ENCODE data around the gene ZBTB5. TPM values are rescaled to one million over a fixed set of nuclear protein-coding genes. Genes with fewer than 3 reads are reported as not detected.

Gene ZBTB5
- total RNA-seq, 1 donor from 2014 or later = 10.1 TPM

DNA sequence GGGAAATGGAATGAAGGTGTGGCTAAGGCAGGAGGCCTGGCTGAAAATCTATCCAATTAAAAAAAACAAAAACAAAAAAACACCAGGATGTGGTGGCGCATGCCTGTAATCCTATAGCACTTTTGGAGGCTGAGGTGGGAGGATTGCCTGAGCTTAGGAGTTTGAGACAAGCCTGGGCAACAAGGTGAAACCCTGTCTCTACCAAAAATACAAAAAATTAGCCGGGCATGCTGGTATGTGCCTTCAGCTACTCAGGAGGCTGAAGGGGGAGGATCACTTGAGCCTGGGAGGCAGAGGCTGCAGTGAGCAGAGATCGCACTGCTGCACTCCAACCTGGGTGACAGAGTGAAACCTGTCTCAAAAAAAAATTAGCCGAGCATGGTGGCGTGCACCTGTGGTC, 21.7 kb downstream of the ZBTB5 start:
- Histone ChIP-seq H3K4me1 (peaks cover 3% of the 10 kb centered on the region), H3K36me3 (peaks cover 52% of the 10 kb centered on the region), H3K27me3 (no peaks in the 10 kb centered on the region), H3K27ac (no peak overlapping the region), H3K9me3 (no peaks in the 10 kb centered on the region), H3K4me3 (no peak overlapping the region)
- DNase-seq = no peak
- TF ChIP-seq, protein P1, sequence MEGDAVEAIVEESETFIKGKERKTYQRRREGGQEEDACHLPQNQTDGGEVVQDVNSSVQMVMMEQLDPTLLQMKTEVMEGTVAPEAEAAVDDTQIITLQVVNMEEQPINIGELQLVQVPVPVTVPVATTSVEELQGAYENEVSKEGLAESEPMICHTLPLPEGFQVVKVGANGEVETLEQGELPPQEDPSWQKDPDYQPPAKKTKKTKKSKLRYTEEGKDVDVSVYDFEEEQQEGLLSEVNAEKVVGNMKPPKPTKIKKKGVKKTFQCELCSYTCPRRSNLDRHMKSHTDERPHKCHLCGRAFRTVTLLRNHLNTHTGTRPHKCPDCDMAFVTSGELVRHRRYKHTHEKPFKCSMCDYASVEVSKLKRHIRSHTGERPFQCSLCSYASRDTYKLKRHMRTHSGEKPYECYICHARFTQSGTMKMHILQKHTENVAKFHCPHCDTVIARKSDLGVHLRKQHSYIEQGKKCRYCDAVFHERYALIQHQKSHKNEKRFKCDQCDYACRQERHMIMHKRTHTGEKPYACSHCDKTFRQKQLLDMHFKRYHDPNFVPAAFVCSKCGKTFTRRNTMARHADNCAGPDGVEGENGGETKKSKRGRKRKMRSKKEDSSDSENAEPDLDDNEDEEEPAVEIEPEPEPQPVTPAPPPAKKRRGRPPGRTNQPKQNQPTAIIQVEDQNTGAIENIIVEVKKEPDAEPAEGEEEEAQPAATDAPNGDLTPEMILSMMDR (IDR thresholded peaks at IDR 0.05) = no peak
- ATAC-seq = no peak
- intact Hi-C loops (cut with DNase I) = no loop called here

DNA sequence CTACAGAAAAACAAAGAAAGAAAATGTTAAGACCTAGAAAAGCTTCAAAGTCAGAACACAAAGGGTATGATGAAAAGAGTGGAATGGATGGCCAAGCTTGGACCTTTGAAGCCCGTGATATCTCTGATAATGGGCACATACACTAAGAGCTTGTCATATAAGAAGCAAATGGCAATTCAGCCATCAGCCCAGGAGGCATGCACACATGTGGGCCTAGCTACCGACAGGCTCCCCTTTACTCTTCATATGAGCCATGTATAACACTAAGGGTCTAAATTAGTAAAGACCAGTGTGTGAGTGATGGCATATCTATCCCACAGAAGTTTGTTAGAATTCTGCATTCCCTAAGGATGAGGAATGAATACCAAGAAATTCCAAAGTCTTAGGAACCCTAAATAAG, 22.7 kb downstream of the ZBTB5 start:
- Histone ChIP-seq H3K4me3 (no peak overlapping the region), H3K27me3 (no peaks in the 10 kb centered on the region), H3K27ac (no peak overlapping the region), H3K4me1 (peaks cover 3% of the 10 kb centered on the region), H3K9me3 (no peaks in the 10 kb centered on the region), H3K36me3 (peaks cover 62% of the 10 kb centered on the region)
- no peak for DNase-seq
- ATAC-seq = no peak
- TF ChIP-seq, protein P1 (IDR thresholded peaks at IDR 0.05) = no peak
- intact Hi-C loops (cut with DNase I) = no loop called here

DNA sequence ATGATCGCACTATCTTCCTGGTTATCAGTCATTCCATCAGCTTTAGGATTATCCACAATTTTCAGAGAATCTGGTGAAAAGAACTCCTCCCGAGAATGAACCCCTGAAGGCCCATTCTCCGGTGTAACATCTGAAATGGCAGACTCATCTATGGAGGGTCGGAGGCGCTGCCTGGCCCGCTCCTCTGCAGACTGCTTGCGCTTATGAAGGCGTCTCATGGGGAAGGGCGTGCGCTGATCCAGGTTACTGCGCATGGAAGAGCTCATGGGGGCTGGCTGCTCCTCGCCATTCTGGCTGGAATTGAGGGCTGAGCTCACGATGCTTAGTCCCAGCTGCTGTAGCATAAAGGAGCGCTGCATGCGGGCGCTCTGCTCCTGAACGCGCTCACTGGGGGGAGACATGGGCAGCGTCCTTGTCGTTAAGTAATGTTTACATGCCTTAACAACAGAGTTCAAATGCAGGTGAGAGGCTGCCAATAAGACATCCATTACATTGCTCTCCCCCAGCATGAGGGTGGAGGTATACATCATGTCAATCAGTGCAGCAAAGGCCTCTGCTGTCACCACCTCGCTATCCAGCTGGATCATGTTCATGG, 23.4 kb downstream of the ZBTB5 start:
- TF ChIP-seq, protein P1 (IDR thresholded peaks at IDR 0.05) = no peak
- Histone ChIP-seq H3K27ac (no peak overlapping the region), H3K4me3 (no peak overlapping the region), H3K9me3 (no peaks in the 10 kb centered on the region), H3K27me3 (no peaks in the 10 kb centered on the region), H3K36me3 (peaks cover 63% of the 10 kb centered on the region), H3K4me1 (no peaks in the 10 kb centered on the region)
- no peak for ATAC-seq
- intact Hi-C loops (cut with DNase I) = no loop called here
- no peak for DNase-seq

DNA sequence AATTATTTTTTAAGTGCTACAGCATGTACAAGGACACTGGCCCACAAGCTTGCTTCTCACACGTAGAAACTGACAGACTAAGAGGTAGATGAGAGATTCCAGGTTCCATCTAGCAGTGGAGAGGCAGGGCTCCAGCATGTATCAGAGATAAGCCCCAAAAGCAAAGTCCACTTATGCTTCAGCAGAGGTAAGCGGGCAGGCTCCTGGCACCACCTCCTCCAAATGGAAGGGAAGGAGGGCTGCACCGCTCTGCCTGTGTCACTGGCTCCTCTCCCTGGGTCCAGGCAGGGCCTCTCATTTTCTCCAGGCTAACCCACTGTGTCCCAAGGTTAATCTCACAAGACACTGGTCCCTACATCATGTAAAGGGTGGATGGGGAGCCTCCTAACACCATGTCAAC, 26.9 kb downstream of the ZBTB5 start:
- Histone ChIP-seq H3K27ac (no peak overlapping the region), H3K4me1 (no peaks in the 10 kb centered on the region), H3K4me3 (no peak overlapping the region), H3K9me3 (no peaks in the 10 kb centered on the region), H3K36me3 (peaks cover 73% of the 10 kb centered on the region), H3K27me3 (no peaks in the 10 kb centered on the region)
- intact Hi-C loops (cut with DNase I) = no loop called here
- DNase-seq (no peak), ATAC-seq (no peak)
- TF ChIP-seq, protein P1 (IDR thresholded peaks at IDR 0.05) = no peak

DNA sequence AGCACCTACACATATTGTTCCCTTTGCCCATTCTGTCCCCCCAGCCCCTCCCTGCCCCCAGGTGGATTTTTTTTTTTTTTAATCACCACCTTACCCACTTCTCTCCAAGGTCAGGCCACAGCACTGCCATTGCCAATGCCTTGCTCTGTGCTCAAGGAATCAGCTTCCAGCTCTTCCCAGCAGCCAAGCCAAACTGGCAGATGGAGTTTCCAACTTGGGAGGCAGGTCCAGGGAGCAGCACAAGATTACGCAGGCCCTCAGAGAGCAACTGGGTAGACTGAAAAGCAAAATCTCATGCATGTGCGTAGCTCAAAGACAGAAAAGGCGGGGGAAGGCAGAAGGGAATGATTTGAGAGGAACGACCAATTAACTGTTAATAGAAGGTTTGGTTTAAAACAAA, 27.6 kb downstream of the ZBTB5 start:
- DNase-seq (no peak), ATAC-seq (no peak)
- H3K27ac ChIP-seq = no peak overlapping the region
- no peak overlapping the region for H3K4me3 ChIP-seq
- peaks cover 73% of the 10 kb centered on the region for H3K36me3 ChIP-seq
- intact Hi-C loops (cut with DNase I) = no loop called here
- H3K27me3 ChIP-seq = no peaks in the 10 kb centered on the region
- no peaks in the 10 kb centered on the region for H3K9me3 ChIP-seq
- H3K4me1 ChIP-seq = peaks cover 5% of the 10 kb centered on the region
- TF ChIP-seq, protein P1 (IDR thresholded peaks at IDR 0.05) = no peak

DNA sequence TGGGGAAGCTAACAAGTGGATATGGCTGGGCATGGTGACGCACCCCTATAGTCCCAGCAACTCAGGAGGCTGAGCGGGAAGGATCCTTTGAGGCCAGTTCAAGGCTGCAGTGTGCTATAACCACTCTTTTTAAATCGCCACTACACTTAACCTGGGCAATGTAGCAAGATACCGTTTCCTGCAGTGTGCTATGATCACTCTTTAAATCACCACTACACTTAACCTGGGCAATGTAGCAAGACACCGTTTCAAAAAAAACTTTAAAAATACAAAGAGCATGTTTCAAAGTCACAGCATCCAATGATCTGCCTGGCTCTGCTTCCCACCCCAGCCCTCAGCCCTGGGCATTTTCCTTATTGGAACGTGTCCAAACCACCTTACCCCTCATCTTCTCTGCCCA, 28.2 kb downstream of the ZBTB5 start:
- Histone ChIP-seq H3K4me1 (peaks cover 5% of the 10 kb centered on the region), H3K9me3 (no peaks in the 10 kb centered on the region), H3K27me3 (no peaks in the 10 kb centered on the region), H3K27ac (no peak overlapping the region), H3K4me3 (no peak overlapping the region), H3K36me3 (peaks cover 70% of the 10 kb centered on the region)
- ATAC-seq (no peak), DNase-seq (no peak)
- intact Hi-C loops (cut with DNase I) = no loop called here
- TF ChIP-seq, protein P1 (IDR thresholded peaks at IDR 0.05) = no peak

Data from upper lobe of right lung (tissue), 1 donor.